Suppressor macrophage treated with lipopolysaccharide for 1 hour (primary cell): ENCODE results near the gene PRDM16.
A peak's percentile ranks its signal among the peaks of the same experiment; 100 is the strongest.
"Not testable (repeated sequence)": the region's sequence is repeated elsewhere in the genome, so short reads cannot be mapped to it uniquely, and the experiment has no call there.

ENCODE experiments used
- DNase-seq, 3 donors: peaks; one replicate each; pipeline ENCODE4 v3.0.0-alpha.2; 2020 to 2022

Gene PRDM16

DNA sequence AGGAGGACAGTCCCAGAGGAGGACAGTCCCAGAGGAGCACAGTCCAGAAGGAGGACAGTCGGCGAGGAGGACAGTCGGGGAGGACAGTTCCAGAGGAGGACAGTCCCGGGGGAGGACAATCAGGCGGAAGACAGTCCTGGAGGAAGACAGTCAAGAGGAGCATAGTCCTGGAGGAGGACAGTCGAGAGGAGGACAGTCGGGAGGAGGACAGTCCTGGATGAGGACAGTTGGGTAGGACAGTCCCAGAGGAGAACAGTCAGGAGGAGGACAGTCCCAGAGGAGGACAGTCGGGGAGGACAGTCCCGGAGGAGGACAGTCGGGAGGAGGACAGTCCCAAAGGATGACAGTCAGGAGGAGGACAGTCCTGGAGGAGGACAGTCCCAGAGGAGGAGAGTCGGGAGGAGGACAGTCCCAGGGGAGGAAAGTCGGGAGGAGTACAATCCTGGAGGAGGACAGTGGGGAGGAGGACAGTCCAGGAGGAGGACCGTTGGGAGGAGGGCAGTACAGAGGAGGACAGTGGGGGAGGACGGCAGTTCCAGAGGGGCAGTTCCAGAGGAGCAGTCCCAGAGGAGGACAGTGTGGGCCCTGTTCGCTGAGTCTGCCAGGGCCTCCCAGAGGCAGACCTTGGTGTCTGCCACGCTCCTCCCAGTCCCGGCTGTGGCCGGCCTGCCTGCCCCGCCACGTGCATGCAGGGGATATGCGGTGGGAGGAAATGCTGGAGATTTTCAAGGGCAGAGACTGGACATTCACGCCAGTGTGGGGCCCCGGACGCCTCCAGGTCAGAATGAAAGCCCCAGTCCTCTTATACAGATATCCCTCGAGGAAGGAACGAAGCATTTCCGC is 201.6 kb downstream of the PRDM16 start:
- DNase-seq: no peak

GRCh38 chr1:3271866-3272265 is 202.9 kb downstream of the PRDM16 start:
- DNase-seq: no peak

- DNase-seq: no peak
These were observed 203.5 kb downstream of the PRDM16 start for GRCh38 chr1:3272321-3273045.

DNA sequence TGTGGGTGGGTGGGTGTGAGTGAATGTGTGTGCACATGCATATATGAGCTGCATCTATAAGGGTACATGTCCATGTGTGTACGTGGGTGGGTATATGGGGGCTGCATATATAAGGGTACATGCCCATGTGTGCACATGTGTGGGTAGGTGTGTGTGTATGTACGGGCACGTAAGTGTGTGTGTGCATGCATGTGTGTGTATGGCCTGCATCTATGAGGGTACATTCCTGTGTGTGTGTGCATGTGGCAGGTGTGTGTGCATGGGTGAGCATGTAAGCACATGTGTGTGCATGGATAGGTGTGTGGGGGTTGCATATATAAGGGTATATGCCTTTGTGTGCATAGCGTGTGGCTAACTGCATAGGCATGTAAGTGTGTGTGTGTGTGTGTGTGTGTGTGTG is 204.4 kb downstream of the PRDM16 start:
- DNase-seq: no peak

- no peak for DNase-seq
These were observed 206.0 kb downstream of the PRDM16 start for GRCh38 chr1:3274972-3275371.

GRCh38 chr1:3275471-3276340 is 206.7 kb downstream of the PRDM16 start:
- no peak for DNase-seq

DNA sequence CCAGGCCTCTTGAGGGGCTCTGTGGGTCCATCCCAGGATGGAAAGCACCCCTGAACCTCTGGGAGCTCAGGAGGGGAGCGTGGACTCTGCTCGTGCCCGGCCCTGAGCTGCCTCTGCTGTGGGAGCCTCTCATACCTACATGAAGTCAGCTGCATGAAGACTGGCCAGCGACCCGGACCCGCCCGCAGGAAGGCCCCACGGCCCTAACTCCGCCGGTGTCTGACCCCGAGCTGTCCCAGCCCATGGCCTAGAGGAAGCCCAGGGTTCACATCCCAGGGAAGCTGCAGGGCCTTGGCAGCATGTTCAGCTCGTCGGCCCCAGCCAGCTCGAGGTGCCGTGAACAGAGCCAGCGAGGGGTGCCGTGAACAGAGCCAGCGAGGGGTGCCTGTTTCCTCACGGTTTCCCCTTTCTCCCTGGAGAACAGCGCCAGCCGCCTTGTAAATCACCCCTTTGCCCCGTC is 207.4 kb downstream of the PRDM16 start:
- DNase-seq: no peak

- no peak for DNase-seq
These were observed 208.0 kb downstream of the PRDM16 start for GRCh38 chr1:3277011-3277471.

GRCh38 chr1:3277623-3278022 is 208.6 kb downstream of the PRDM16 start:
- DNase-seq: no peak

- DNase-seq: no peak
These were observed 209.6 kb downstream of the PRDM16 start for GRCh38 chr1:3278416-3279181.

- no peak for DNase-seq
These were observed 210.1 kb downstream of the PRDM16 start for GRCh38 chr1:3279182-3279470.

GRCh38 chr1:3281735-3282134 is 212.7 kb downstream of the PRDM16 start:
- DNase-seq: no peak

DNA sequence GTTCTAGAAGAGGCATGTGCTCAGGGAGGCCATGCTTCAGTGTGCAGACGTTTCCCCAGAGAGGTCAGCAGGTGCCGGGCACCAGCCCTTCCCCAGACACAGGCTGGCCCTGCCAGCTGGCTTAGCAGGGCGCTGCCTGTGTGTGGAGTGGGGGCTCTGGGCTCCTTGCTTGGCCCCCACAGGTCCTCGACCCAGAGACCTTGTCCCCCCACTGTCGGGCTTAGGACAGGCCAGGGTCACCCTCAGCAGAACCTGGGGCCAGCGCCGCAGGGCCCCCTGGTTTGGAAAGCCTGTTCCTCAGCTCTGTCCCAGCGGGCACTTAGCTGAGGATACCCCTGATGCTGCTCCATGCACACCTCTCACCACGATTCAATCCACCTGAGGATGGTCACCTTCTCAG is 213.2 kb downstream of the PRDM16 start:
- DNase-seq: no peak

DNA sequence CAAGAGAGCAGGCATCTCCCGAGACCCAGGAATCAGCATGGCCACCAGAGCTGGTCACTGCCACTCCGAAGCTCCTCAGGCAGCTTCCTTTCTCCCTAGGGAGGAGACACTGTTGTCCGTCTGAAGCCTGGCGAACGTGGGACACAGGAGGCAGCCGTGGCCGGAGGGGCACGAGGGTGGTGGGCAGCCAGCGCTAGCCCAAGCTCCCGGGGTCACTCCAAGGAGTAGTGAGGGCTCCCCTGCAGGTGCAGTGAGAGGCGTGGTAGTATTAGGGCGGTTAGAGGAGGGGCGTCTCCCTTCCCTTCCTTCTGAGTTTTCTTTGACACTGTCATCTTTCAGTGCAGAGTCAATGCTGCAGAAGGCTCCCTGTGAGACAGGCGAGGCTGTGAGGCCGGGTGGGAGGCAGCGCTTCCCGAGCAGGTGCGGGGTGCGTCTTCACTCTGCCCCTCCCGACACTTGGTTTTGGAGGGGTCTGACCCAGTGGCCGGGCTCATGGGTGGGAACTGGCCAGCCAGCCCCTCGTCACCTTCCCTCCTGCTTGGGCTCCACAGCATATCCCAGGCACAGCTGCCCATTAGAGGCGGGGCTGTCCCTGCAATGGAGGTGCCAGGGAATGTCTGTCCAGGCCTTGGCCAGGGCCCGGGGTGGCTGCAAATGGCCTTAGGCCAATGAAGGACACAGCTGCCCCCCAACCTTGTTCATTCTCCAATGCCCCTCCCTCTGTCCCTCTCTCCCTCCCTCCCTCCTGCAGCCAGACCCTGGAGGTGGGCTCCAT is 213.8 kb downstream of the PRDM16 start:
- DNase-seq: no peak

DNA sequence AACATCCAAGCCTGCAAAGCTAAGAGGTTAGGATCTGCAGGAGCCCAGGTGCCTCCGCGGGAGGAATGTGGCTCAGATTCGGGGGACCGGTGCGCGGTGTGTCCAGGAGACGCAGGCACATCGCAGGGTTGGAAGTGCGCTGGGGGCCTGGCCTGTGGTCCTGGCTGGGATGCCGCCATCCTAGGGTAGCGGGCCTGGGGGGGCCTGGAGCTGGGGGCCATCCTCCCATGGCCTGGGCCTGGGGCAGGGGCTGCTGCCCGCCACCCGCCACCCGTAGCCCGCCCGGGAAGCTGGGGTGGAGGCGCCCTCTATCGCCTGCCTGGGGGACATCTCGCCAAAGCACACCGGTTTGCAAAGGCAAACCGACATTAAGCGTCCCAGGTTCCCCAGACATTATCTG is 214.8 kb downstream of the PRDM16 start:
- peak; percentile 25 to 52 (median 35) for DNase-seq

GRCh38 chr1:3284691-3285090 is 215.7 kb downstream of the PRDM16 start:
- no peak for DNase-seq

GRCh38 chr1:3285106-3285740 is 216.2 kb downstream of the PRDM16 start:
- DNase-seq: no peak

DNA sequence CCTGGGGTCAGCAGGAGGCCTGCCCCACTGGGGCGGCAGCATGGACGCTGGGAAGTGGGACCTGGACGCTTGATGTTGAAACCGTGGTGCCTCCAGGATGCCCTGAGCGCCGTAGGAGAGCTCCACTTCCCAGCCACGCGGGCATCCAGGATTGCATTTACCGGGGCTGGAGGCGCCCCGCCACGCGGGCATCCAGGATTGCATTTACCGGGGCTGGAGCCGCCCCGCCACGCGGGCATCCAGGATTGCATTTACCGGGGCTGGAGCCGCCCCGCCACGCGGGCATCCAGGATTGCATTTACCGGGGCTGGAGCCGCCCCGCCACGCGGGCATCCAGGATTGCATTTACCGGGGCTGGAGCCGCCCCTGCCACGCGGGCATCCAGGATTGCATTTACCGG is 218.1 kb downstream of the PRDM16 start:
- DNase-seq: not testable (repeated sequence)

DNA sequence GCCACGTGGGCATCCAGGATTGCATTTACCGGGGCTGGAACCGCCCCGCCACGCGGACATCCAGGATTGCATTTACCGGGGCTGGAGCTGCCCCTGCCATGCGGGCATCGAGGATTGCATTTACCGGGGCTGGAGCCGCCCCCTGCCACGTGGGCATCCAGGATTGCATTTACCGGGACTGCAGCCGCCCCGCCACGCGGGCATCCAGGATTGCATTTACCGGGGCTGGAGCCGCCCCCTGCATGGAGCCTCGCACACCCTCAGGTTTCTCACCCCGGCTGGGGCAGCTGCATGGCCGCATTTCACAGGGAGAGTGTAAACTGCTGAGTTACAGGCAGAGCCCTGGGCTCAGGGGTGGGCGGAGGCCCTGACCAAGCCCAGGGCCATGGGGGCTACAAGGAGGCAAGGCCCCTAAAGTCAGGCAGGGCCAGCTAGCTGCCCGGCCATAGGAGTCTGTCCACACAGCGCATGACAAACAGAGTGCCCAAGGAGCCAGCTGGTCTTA is 218.7 kb downstream of the PRDM16 start:
- DNase-seq: no peak

DNA sequence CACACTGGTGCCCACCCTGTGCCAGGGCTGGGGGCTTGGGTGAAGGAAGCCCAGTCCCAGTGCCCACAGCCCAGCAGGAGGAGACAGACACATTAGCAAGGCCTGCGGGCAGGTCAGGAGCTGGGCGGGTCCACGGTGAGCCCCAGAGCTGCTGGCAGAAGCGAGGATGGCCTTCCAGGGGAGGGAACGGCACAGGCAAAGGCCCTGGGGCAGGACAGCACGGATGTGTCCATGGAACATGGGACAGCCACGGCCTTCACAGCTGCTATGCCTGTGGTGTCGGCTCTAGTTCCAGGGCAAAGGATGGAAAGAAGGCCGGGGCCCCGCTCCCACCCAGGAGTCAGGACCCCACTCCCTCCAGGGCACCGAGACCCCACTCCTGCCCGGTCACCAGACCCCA is 220.5 kb downstream of the PRDM16 start:
- no peak for DNase-seq

GRCh38 chr1:3290438-3290837 is 221.4 kb downstream of the PRDM16 start:
- DNase-seq: no peak
